Heart left ventricle (tissue), 13 donors: ENCODE data around the gene CPLANE2.

Experiments used
- POLR2A ChIP-seq, 2 donors: fragments of 450-650 bp; IDR thresholded peaks; one replicate each; pipeline ENCODE4 v1.6.1; 2017; ENCODE audit warnings: antibody characterized with exemption in 2 of 2, mild to moderate bottlenecking in 2 of 2, moderate library complexity in 2 of 2
- TF ChIP-seq, protein P1 (sequence below), 12 donors: fragments of 200-600 bp; sonication (generic) in 4 of 12; IDR thresholded peaks; one replicate each; pipeline versions ENCODE4 v1.5.0 to v1.8.0; 2018 to 2022; ENCODE audit warnings: antibody characterized with exemption in 12 of 12, mild to moderate bottlenecking in 5 of 12
- donor health status: ischemic (EF 13 %, LVEDD 7.1; RV severe dilation, severe dysfunction).
- donor health status: DM: no; HTN: yes; CAD: no.
- donor health status: DM: no; HTN: no; CAD: no.
- donor health status: ischemic (EF 25% LVEDD 6.9; RV normal size, moderate dysfunction).
- donor health status: ischemic (EF 25% LVEDD 5.7; RV mildly dilated, moderate dysfunction).
- donor health status: ischemic (EF 35%, LVEDD 5.7; RV mildly dilated, moderate dysfunction).
- donor health status: nonischemic (EF 11% LVEDD 7.7; RV severe dilation, severe dysfunction).
- donor health status: DM: yes; HTN: yes; CAD: no.
- donor health status: PGD.
- donor health status: ischemic (EF 29% LVEDD 5.4; RV normal size, mild dysfunction).
- donor health status: nonischemic (EF 23%, LVEDD 6.1; RV moderate dilation, normal function).

- TF ChIP-seq POLR2A (IDR thresholded peaks at IDR 0.05): no peak
- TF ChIP-seq, protein P1, sequence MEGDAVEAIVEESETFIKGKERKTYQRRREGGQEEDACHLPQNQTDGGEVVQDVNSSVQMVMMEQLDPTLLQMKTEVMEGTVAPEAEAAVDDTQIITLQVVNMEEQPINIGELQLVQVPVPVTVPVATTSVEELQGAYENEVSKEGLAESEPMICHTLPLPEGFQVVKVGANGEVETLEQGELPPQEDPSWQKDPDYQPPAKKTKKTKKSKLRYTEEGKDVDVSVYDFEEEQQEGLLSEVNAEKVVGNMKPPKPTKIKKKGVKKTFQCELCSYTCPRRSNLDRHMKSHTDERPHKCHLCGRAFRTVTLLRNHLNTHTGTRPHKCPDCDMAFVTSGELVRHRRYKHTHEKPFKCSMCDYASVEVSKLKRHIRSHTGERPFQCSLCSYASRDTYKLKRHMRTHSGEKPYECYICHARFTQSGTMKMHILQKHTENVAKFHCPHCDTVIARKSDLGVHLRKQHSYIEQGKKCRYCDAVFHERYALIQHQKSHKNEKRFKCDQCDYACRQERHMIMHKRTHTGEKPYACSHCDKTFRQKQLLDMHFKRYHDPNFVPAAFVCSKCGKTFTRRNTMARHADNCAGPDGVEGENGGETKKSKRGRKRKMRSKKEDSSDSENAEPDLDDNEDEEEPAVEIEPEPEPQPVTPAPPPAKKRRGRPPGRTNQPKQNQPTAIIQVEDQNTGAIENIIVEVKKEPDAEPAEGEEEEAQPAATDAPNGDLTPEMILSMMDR (IDR thresholded peaks at IDR 0.05): no peak
These were observed 4.3 kb upstream of the CPLANE2 start for GRCh38 chr1:16241221-16241708.
